PC-3 (cell line): ENCODE measurements around the gene LIF. TPM values are rescaled to one million over a fixed set of nuclear protein-coding genes. Genes with fewer than 3 reads are reported as not detected.
A peak's percentile ranks its signal among the peaks of the same experiment; 100 is the strongest.

ENCODE experiments used
- ATAC-seq: fragments of 200-7000 bp; cut with Tn5 transposase; 2 replicates; pipeline ENCODE4 v1.9.1; 2020; ENCODE audit warnings: mild to moderate bottlenecking, moderate library complexity
- BruUV-seq: library from RNA; stranded (reverse); fragments of 400-500 nt; replicated peaks from 2 replicates; lab custom pipeline; 2021; lab: Mats Ljungman, UMichigan
- CTCF ChIA-PET: fragments of 300-600 bp; sonication (Branson Sonifier 250); formaldehyde crosslinking; loops from one replicate; lab custom pipeline; 2022; ENCODE audit warnings: antibody characterized with exemption; lab: Charles Lee
- POLR2A ChIA-PET: fragments of 300-600 bp; sonication (Branson Sonifier 250); formaldehyde crosslinking; loops from one replicate; lab custom pipeline; 2022; ENCODE audit warnings: antibody characterized with exemption; ENCODE audit not compliant: unreplicated experiment; lab: Charles Lee
- DNase-seq: peaks from one replicate; pipeline ENCODE4 v3.0.0-alpha.2; 2015
- H2AFZ ChIP-seq: fragments of 300-600 bp; sonication (generic); 2 replicates; pipeline ENCODE4 v1.6.0; 2016; ENCODE audit warnings: antibody characterized with exemption, low read length
- H3F3A ChIP-seq: fragments of 300-600 bp; sonication (generic); one replicate; pipeline ENCODE4 v1.6.0; 2017; ENCODE audit warnings: antibody characterized with exemption, low read length, control low read depth, mild to moderate bottlenecking; ENCODE audit not compliant: unreplicated experiment
- H3K27ac ChIP-seq: fragments of 300-600 bp; sonication (generic); 2 replicates; pipeline ENCODE4 v1.5.1; 2016; ENCODE audit warnings: mild to moderate bottlenecking, low read length
- H3K27me3 ChIP-seq: fragments of 300-600 bp; sonication (generic); 2 replicates; pipeline ENCODE4 v1.6.1; 2016; ENCODE audit warnings: low read length, mixed read lengths
- H3K36me3 ChIP-seq: fragments of 300-600 bp; sonication (generic); 2 replicates; pipeline ENCODE4 v1.6.1; 2016; ENCODE audit warnings: low read depth, mixed run types, low read length, mixed read lengths
- H3K4me1 ChIP-seq: fragments of 300-600 bp; sonication (generic); 2 replicates; pipeline ENCODE4 v1.5.1; 2016; ENCODE audit warnings: low read length; ENCODE audit not compliant: insufficient read depth
- H3K4me2 ChIP-seq: fragments of 300-600 bp; sonication (generic); 2 replicates; pipeline ENCODE4 v1.6.0; 2016; ENCODE audit warnings: low read length
- H3K4me3 ChIP-seq: fragments of 300-600 bp; sonication (generic); 2 replicates; pipeline ENCODE4 v1.5.1; 2016; ENCODE audit warnings: mild to moderate bottlenecking, low read length, mixed read lengths
- H3K79me2 ChIP-seq: fragments of 300-600 bp; sonication (generic); 2 replicates; pipeline ENCODE4 v1.6.1; 2017; ENCODE audit warnings: low read length, mixed read lengths
- H3K9ac ChIP-seq: fragments of 300-600 bp; sonication (generic); 2 replicates; pipeline ENCODE4 v1.6.0; 2016; ENCODE audit warnings: mild to moderate bottlenecking, low read length
- H3K9me2 ChIP-seq: fragments of 300-600 bp; sonication (generic); replicated peaks from 2 replicates; pipeline ENCODE4 v1.6.1; 2016; ENCODE audit warnings: mixed run types, low read length, mixed read lengths
- H3K9me3 ChIP-seq: fragments of 300-600 bp; sonication (generic); 2 replicates; pipeline ENCODE4 v1.6.1; 2016; ENCODE audit warnings: low read length, mixed read lengths
- H4K20me1 ChIP-seq: fragments of 300-600 bp; sonication (generic); 2 replicates; pipeline ENCODE4 v1.6.1; 2016; ENCODE audit warnings: low read length, mixed read lengths
- EZH2 ChIP-seq: fragments of 300-600 bp; sonication (generic); IDR thresholded peaks from one replicate; pipeline ENCODE4 v1.6.1; 2017; ENCODE audit warnings: antibody characterized with exemption, mild to moderate bottlenecking, low read length; ENCODE audit not compliant: unreplicated experiment
- EZH2phosphoT487 ChIP-seq: fragments of 300-600 bp; sonication (generic); IDR thresholded peaks from 2 replicates; pipeline ENCODE4 v1.6.1; 2018; ENCODE audit warnings: mild to moderate bottlenecking, antibody characterized with exemption, low read length, borderline replicate concordance
- intact Hi-C: fragments of 100-400 bp; cut with micrococcal nuclease; formaldehyde crosslinking; loops from 2 replicates; pipeline ENCODE4 v1.9.0; 2023
- total RNA-seq: library from RNA; depleted of rRNA; stranded (reverse); fragments of >200 nt; gene quantifications from 2 replicates; pipeline ENCODE4 v1.2.3, GENCODE V29; 2014
- TF ChIP-seq, protein P1 (sequence below): fragments of 300-600 bp; sonication (generic); conservative IDR thresholded peaks from 2 replicates; pipeline ENCODE4 v1.5.1; 2017; ENCODE audit warnings: antibody characterized with exemption, low read depth, mild to moderate bottlenecking, low read length

Gene LIF
- total RNA-seq, 1 experiment from 2014 or later: 64.1 TPM

- DNase-seq (peak; percentile 80), ATAC-seq (peak; percentile 46)
- no peak overlapping the region for H3K4me3 ChIP-seq
- TF ChIP-seq, protein P1, sequence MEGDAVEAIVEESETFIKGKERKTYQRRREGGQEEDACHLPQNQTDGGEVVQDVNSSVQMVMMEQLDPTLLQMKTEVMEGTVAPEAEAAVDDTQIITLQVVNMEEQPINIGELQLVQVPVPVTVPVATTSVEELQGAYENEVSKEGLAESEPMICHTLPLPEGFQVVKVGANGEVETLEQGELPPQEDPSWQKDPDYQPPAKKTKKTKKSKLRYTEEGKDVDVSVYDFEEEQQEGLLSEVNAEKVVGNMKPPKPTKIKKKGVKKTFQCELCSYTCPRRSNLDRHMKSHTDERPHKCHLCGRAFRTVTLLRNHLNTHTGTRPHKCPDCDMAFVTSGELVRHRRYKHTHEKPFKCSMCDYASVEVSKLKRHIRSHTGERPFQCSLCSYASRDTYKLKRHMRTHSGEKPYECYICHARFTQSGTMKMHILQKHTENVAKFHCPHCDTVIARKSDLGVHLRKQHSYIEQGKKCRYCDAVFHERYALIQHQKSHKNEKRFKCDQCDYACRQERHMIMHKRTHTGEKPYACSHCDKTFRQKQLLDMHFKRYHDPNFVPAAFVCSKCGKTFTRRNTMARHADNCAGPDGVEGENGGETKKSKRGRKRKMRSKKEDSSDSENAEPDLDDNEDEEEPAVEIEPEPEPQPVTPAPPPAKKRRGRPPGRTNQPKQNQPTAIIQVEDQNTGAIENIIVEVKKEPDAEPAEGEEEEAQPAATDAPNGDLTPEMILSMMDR: no peak
- TF ChIP-seq EZH2 (no peak), EZH2phosphoT487 (no peak)
- no peaks in the 10 kb centered on the region for H3K9me2 ChIP-seq
- H3F3A ChIP-seq: peaks cover 24% of the 10 kb centered on the region
- H3K9me3 ChIP-seq: no peaks in the 10 kb centered on the region
- H3K36me3 ChIP-seq: no peaks in the 10 kb centered on the region
- peak overlapping the region; percentile 92 for H3K9ac ChIP-seq
- BruUV-seq: no TSS peak
- CTCF ChIA-PET: no interaction called here
- H3K27me3 ChIP-seq: no peaks in the 10 kb centered on the region
- POLR2A ChIA-PET: no interaction called here
- H4K20me1 ChIP-seq: no peaks in the 10 kb centered on the region
- H3K79me2 ChIP-seq: no peaks in the 10 kb centered on the region
- H2AFZ ChIP-seq: no peak overlapping the region
- intact Hi-C loops: no loop called here
- H3K4me2 ChIP-seq: peak overlapping the region; percentile 23
- H3K4me1 ChIP-seq: peaks cover 57% of the 10 kb centered on the region
- peak overlapping the region; percentile 99 for H3K27ac ChIP-seq
These were observed 54.1 kb downstream of the LIF start for GRCh38 chr22:30192427-30192826.

DNA sequence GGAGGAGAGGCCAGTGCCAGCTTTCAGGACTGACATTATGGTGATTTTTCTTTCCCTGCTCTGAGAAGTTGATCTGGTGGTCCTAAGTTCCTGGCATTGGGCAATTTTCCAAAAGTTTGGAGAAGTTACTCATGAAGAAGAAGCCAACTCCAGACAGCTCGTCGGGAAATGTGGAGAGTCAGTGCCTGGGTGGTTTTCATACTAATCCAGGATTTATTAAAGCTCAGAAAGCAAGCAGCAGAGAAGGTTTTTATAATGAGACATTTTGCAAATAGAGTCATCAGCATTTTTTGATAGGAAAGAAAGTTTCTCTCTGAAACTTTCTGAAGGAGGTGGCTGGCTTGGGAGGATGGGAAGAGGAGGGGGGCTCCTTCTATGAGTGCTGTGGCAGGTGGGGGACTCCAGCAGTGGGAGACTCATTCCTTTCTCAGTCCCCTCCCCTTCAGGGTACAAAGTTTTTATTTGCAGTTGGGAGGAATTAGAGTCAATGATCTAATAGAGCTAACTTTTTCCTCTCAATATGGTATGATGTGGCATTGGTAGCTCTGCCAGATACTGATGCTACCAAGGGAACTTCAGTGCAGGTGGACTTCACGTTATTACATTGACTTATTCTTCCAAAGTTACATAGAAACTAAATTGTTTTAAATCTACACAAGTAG lies 55.4 kb downstream of the LIF start:
- no TSS peak for BruUV-seq
- no peak for ATAC-seq

More for the DNA sequence above, 55.4 kb downstream of the LIF start:
- Histone ChIP-seq H3K4me2 (no peak overlapping the region), H3K9me2 (no peaks in the 10 kb centered on the region), H3F3A (peaks cover 18% of the 10 kb centered on the region), H3K4me3 (no peak overlapping the region), H3K27ac (peak overlapping the region; percentile 99), H4K20me1 (no peaks in the 10 kb centered on the region), H3K4me1 (peaks cover 50% of the 10 kb centered on the region), H3K79me2 (no peaks in the 10 kb centered on the region), H3K36me3 (no peaks in the 10 kb centered on the region), H3K9ac (peak overlapping the region; percentile 79; the same call in 1 of the 2 replicates), H3K27me3 (no peaks in the 10 kb centered on the region), H3K9me3 (no peaks in the 10 kb centered on the region), H2AFZ (no peak overlapping the region)
- POLR2A ChIA-PET: interaction anchor here (0.6 to 0.7 kb wide), 2 partner anchors 47 to 157 kb away, joined by 3 read pairs; no protein-coding TSS in a partner anchor
- TF ChIP-seq EZH2 (no peak), EZH2phosphoT487 (no peak)
- TF ChIP-seq, protein P1: no peak
- CTCF ChIA-PET: no interaction called here
- DNase-seq: no peak
- intact Hi-C loops: no loop called here
